ENCODE data around the gene JAK2.

The JAK2 gene

DNA sequence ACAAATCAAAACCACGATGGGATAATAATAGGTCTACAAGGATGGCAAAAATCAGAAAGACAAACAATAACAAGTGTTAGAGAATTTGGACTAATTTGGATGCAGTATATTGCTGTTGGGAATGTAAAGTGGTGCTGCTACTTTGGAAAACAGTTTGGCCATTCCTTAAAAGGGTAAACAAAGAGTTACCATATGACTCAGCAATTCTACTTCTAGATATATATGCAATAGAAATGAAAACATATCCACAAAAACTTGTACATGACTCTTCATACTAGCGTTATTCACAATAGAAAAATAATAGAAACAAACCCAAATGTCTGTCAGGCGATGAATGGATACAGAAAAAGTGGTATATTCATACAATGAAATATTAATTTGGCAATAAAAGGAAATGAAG lies 58.3 kb downstream of the JAK2 start:
- Histone ChIP-seq H3K36me3 (ENCODE audit: control insufficient read depth in 2 of 2, insufficient read depth in 1 of 2, low read length in 2 of 2) (peaks cover 0 to 5% of the 10 kb centered on the region in 2 experiments; a peak in 1 of 3 replicates), H3K27ac (ENCODE audit: extremely low read depth, low read depth, low read length) (no peak overlapping the region), H3K4me1 (ENCODE audit: control insufficient read depth, insufficient read depth, low read length) (no peaks in the 10 kb centered on the region), H3K4me3 (ENCODE audit: low read depth, low read length) (no peak overlapping the region), H3K9me3 (ENCODE audit: control insufficient read depth, insufficient read depth, low read depth, low read length) (no peaks in the 10 kb centered on the region)
- CTCF ChIA-PET, result no interaction called here
- TF ChIP-seq PATZ1 (tag by site-specific recombination; IDR thresholded peaks at IDR 0.05) (no peak), ZNF555 (tag by site-specific recombination; conservative IDR thresholded peaks at IDR 0.05) (no peak), ZNF623 (tag by site-specific recombination; IDR thresholded peaks at IDR 0.05) (no peak), SP7 (tag by site-specific recombination; IDR thresholded peaks at IDR 0.05) (no peak), ZNF629 (tag by site-specific recombination; IDR thresholded peaks at IDR 0.05) (no peak), ZNF274 (IDR thresholded peaks at IDR 0.05; ENCODE audit: low read length) (no peak), ZNF274 (tag by site-specific recombination; IDR thresholded peaks at IDR 0.05; ENCODE audit: borderline replicate concordance) (no peak), ZNF600 (tag by site-specific recombination; IDR thresholded peaks at IDR 0.05) (no peak), ZNF391 (tag by site-specific recombination; IDR thresholded peaks at IDR 0.05; ENCODE audit: borderline replicate concordance, low read depth) (no peak)
- TF ChIP-seq, protein P1, sequence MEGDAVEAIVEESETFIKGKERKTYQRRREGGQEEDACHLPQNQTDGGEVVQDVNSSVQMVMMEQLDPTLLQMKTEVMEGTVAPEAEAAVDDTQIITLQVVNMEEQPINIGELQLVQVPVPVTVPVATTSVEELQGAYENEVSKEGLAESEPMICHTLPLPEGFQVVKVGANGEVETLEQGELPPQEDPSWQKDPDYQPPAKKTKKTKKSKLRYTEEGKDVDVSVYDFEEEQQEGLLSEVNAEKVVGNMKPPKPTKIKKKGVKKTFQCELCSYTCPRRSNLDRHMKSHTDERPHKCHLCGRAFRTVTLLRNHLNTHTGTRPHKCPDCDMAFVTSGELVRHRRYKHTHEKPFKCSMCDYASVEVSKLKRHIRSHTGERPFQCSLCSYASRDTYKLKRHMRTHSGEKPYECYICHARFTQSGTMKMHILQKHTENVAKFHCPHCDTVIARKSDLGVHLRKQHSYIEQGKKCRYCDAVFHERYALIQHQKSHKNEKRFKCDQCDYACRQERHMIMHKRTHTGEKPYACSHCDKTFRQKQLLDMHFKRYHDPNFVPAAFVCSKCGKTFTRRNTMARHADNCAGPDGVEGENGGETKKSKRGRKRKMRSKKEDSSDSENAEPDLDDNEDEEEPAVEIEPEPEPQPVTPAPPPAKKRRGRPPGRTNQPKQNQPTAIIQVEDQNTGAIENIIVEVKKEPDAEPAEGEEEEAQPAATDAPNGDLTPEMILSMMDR (tag by site-specific recombination; IDR thresholded peaks at IDR 0.05), result no peak
- TF ChIP-seq, protein P2, sequence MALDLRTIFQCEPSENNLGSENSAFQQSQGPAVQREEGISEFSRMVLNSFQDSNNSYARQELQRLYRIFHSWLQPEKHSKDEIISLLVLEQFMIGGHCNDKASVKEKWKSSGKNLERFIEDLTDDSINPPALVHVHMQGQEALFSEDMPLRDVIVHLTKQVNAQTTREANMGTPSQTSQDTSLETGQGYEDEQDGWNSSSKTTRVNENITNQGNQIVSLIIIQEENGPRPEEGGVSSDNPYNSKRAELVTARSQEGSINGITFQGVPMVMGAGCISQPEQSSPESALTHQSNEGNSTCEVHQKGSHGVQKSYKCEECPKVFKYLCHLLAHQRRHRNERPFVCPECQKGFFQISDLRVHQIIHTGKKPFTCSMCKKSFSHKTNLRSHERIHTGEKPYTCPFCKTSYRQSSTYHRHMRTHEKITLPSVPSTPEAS (tag by site-specific recombination; IDR thresholded peaks at IDR 0.05), result no peak
- POLR2A ChIA-PET, result no interaction called here

DNA sequence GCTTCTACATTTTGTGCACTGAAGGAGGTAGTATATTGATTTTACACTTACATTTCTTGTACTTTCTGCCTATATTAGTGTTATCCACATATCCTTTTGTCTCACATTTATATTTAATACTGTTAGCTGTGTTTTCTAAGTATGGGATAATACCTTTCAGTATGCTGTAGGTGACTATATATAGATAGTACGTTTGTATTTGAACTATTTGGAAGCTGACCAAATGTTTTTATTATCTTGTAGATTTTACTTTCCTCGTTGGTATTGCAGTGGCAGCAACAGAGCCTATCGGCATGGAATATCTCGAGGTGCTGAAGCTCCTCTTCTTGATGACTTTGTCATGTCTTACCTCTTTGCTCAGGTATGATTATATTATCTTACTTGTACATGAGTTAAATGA lies 59.1 kb downstream of the JAK2 start:
- POLR2A ChIA-PET, result no interaction called here
- TF ChIP-seq, protein P3, sequence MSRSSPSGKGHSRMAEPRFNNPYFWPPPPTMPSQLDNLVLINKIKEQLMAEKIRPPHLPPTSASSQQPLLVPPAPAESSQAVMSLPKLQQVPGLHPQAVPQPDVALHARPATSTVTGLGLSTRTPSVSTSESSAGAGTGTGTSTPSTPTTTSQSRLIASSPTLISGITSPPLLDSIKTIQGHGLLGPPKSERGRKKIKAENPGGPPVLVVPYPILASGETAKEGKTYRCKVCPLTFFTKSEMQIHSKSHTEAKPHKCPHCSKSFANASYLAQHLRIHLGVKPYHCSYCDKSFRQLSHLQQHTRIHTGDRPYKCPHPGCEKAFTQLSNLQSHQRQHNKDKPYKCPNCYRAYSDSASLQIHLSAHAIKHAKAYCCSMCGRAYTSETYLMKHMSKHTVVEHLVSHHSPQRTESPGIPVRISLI (tag by site-specific recombination; IDR thresholded peaks at IDR 0.05), result no peak
- no peak for TF ChIP-seq ZNF639 (tag by site-specific recombination; IDR thresholded peaks at IDR 0.05)
- no peak for TF ChIP-seq ZNF747 (tag by site-specific recombination; IDR thresholded peaks at IDR 0.05)
- no peak for TF ChIP-seq ZNF560 (tag by site-specific recombination; IDR thresholded peaks at IDR 0.05; ENCODE audit: borderline replicate concordance)
- no peak for TF ChIP-seq ZNF19 (tag by site-specific recombination; IDR thresholded peaks at IDR 0.05; ENCODE audit: low read depth)
- TF ChIP-seq, protein P4, sequence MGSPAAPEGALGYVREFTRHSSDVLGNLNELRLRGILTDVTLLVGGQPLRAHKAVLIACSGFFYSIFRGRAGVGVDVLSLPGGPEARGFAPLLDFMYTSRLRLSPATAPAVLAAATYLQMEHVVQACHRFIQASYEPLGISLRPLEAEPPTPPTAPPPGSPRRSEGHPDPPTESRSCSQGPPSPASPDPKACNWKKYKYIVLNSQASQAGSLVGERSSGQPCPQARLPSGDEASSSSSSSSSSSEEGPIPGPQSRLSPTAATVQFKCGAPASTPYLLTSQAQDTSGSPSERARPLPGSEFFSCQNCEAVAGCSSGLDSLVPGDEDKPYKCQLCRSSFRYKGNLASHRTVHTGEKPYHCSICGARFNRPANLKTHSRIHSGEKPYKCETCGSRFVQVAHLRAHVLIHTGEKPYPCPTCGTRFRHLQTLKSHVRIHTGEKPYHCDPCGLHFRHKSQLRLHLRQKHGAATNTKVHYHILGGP (tag by site-specific recombination; IDR thresholded peaks at IDR 0.05), result no peak
- no peak for TF ChIP-seq ZFP37 (tag by site-specific recombination; IDR thresholded peaks at IDR 0.05)
- TF ChIP-seq TCF7L2 (IDR thresholded peaks at IDR 0.05; ENCODE audit: borderline replicate concordance, low read depth, low read length), result no peak
- no peak for TF ChIP-seq ZNF629 (tag by site-specific recombination; IDR thresholded peaks at IDR 0.05)
- no peak for TF ChIP-seq PRDM1 (tag by site-specific recombination; IDR thresholded peaks at IDR 0.05)
- TF ChIP-seq ZNF202 (tag by site-specific recombination; IDR thresholded peaks at IDR 0.05; ENCODE audit: borderline replicate concordance), result no peak
- Histone ChIP-seq H3K36me3 (ENCODE audit: control insufficient read depth in 2 of 2, insufficient read depth in 1 of 2, low read length in 2 of 2) (peaks cover 0 to 5% of the 10 kb centered on the region in 2 experiments; a peak in 1 of 3 replicates), H3K4me3 (ENCODE audit: low read depth, low read length) (no peak overlapping the region), H3K27ac (ENCODE audit: extremely low read depth, low read depth, low read length) (no peak overlapping the region), H3K9me3 (ENCODE audit: control insufficient read depth, insufficient read depth, low read depth, low read length) (no peaks in the 10 kb centered on the region), H3K4me1 (ENCODE audit: control insufficient read depth, insufficient read depth, low read length) (no peaks in the 10 kb centered on the region)
- CTCF ChIA-PET, result no interaction called here
